Activated naive CD4-positive, alpha-beta T cell treated with anti-CD3 and anti-CD28 coated beads, Interleukin-2, amount 50 U/mL, for 24 hours (primary cell): ENCODE measurements around the gene DDAH2.

Experiments used
- H3K27ac Mint-ChIP-seq: one replicate; pipeline ENCODE4 v1.8.0; 2021; ENCODE audit warnings: mild to moderate bottlenecking, mixed read lengths
- H3K27me3 Mint-ChIP-seq: one replicate; pipeline ENCODE4 v1.8.0; 2021; ENCODE audit warnings: mixed read lengths
- H3K36me3 Mint-ChIP-seq: one replicate; pipeline ENCODE4 v1.8.0; 2021; ENCODE audit warnings: mixed read lengths
- H3K4me1 Mint-ChIP-seq: one replicate; pipeline ENCODE4 v1.8.0; 2021; ENCODE audit warnings: mixed read lengths
- H3K4me3 Mint-ChIP-seq: one replicate; pipeline ENCODE4 v1.8.0; 2021; ENCODE audit warnings: mild to moderate bottlenecking, mixed read lengths
- H3K9me3 Mint-ChIP-seq: one replicate; pipeline ENCODE4 v1.8.0; 2021; ENCODE audit warnings: mixed read lengths

Gene DDAH2

GRCh38 chr6:31697555-31697954, 31.5 kb downstream of the DDAH2 start:
- Mint-ChIP-seq H3K4me3 (no peak overlapping the region), H3K27ac (peak overlapping the region; percentile 13), H3K4me1 (peaks cover 32% of the 10 kb centered on the region), H3K9me3 (no peaks in the 10 kb centered on the region), H3K27me3 (no peaks in the 10 kb centered on the region), H3K36me3 (peaks cover 2% of the 10 kb centered on the region)

GRCh38 chr6:31693535-31693934, 35.6 kb downstream of the DDAH2 start:
- Mint-ChIP-seq H3K4me3 (no peak overlapping the region), H3K9me3 (no peaks in the 10 kb centered on the region), H3K27me3 (no peaks in the 10 kb centered on the region), H3K27ac (no peak overlapping the region), H3K36me3 (peaks cover 4% of the 10 kb centered on the region), H3K4me1 (peaks cover 12% of the 10 kb centered on the region)

GRCh38 chr6:31692886-31693285, 36.2 kb downstream of the DDAH2 start:
- no peak overlapping the region for H3K4me3 Mint-ChIP-seq
- no peaks in the 10 kb centered on the region for H3K27me3 Mint-ChIP-seq
- peaks cover 8% of the 10 kb centered on the region for H3K4me1 Mint-ChIP-seq
- no peak overlapping the region for H3K27ac Mint-ChIP-seq
- peaks cover 3% of the 10 kb centered on the region for H3K36me3 Mint-ChIP-seq
- no peaks in the 10 kb centered on the region for H3K9me3 Mint-ChIP-seq

GRCh38 chr6:31692353-31692752, 36.7 kb downstream of the DDAH2 start:
- H3K4me1 Mint-ChIP-seq = peaks cover 3% of the 10 kb centered on the region
- H3K36me3 Mint-ChIP-seq = peaks cover 4% of the 10 kb centered on the region
- H3K27ac Mint-ChIP-seq = no peak overlapping the region

GRCh38 chr6:31691564-31692108, 37.5 kb downstream of the DDAH2 start:
- no peaks in the 10 kb centered on the region for H3K9me3 Mint-ChIP-seq
- H3K36me3 Mint-ChIP-seq = peaks cover 4% of the 10 kb centered on the region

More at GRCh38 chr6:31692353-31692752, 36.7 kb downstream of the DDAH2 start:
- H3K9me3 Mint-ChIP-seq = no peaks in the 10 kb centered on the region
- H3K27me3 Mint-ChIP-seq = no peaks in the 10 kb centered on the region
- H3K4me3 Mint-ChIP-seq = no peak overlapping the region

GRCh38 chr6:31691078-31691463, 38.0 kb downstream of the DDAH2 start:
- H3K36me3 Mint-ChIP-seq = peaks cover 4% of the 10 kb centered on the region

More at GRCh38 chr6:31691564-31692108, 37.5 kb downstream of the DDAH2 start:
- no peaks in the 10 kb centered on the region for H3K27me3 Mint-ChIP-seq
- H3K4me3 Mint-ChIP-seq = no peak overlapping the region
- no peaks in the 10 kb centered on the region for H3K4me1 Mint-ChIP-seq
- no peak overlapping the region for H3K27ac Mint-ChIP-seq

GRCh38 chr6:31690231-31691077, 38.6 kb downstream of the DDAH2 start:
- Mint-ChIP-seq H3K9me3 (no peaks in the 10 kb centered on the region), H3K27me3 (no peaks in the 10 kb centered on the region), H3K36me3 (peaks cover 4% of the 10 kb centered on the region), H3K4me3 (no peak overlapping the region), H3K4me1 (no peaks in the 10 kb centered on the region), H3K27ac (peak overlapping the region; percentile 18)

More at GRCh38 chr6:31691078-31691463, 38.0 kb downstream of the DDAH2 start:
- no peak overlapping the region for H3K4me3 Mint-ChIP-seq
- no peaks in the 10 kb centered on the region for H3K9me3 Mint-ChIP-seq
- H3K27ac Mint-ChIP-seq = no peak overlapping the region
- H3K27me3 Mint-ChIP-seq = no peaks in the 10 kb centered on the region
- H3K4me1 Mint-ChIP-seq = no peaks in the 10 kb centered on the region

- H3K4me3 Mint-ChIP-seq = no peak overlapping the region
- no peaks in the 10 kb centered on the region for H3K4me1 Mint-ChIP-seq
- no peaks in the 10 kb centered on the region for H3K27me3 Mint-ChIP-seq
- H3K9me3 Mint-ChIP-seq = no peaks in the 10 kb centered on the region
- peaks cover 4% of the 10 kb centered on the region for H3K36me3 Mint-ChIP-seq
- H3K27ac Mint-ChIP-seq = no peak overlapping the region
Observed at GRCh38 chr6:31689249-31690110, 39.6 kb downstream of the DDAH2 start.

- H3K27ac Mint-ChIP-seq = no peak overlapping the region
- H3K27me3 Mint-ChIP-seq = no peaks in the 10 kb centered on the region
- no peak overlapping the region for H3K4me3 Mint-ChIP-seq
- no peaks in the 10 kb centered on the region for H3K9me3 Mint-ChIP-seq
- no peaks in the 10 kb centered on the region for H3K4me1 Mint-ChIP-seq
- H3K36me3 Mint-ChIP-seq = peaks cover 4% of the 10 kb centered on the region
Observed at GRCh38 chr6:31687860-31688693, 41.0 kb downstream of the DDAH2 start.

- Mint-ChIP-seq H3K9me3 (no peaks in the 10 kb centered on the region), H3K4me1 (no peaks in the 10 kb centered on the region), H3K27ac (no peak overlapping the region), H3K36me3 (peaks cover 3% of the 10 kb centered on the region), H3K4me3 (no peak overlapping the region), H3K27me3 (no peaks in the 10 kb centered on the region)
Observed at GRCh38 chr6:31687321-31687720, 41.8 kb downstream of the DDAH2 start.

GRCh38 chr6:31686483-31686882, 42.6 kb downstream of the DDAH2 start:
- Mint-ChIP-seq H3K4me1 (peaks cover 5% of the 10 kb centered on the region), H3K27ac (no peak overlapping the region), H3K36me3 (peaks cover 3% of the 10 kb centered on the region)

GRCh38 chr6:31683591-31683990, 45.5 kb downstream of the DDAH2 start:
- Mint-ChIP-seq H3K27ac (no peak overlapping the region), H3K27me3 (no peaks in the 10 kb centered on the region), H3K36me3 (peaks cover 2% of the 10 kb centered on the region), H3K9me3 (no peaks in the 10 kb centered on the region), H3K4me1 (peaks cover 20% of the 10 kb centered on the region), H3K4me3 (no peak overlapping the region)

More at GRCh38 chr6:31686483-31686882, 42.6 kb downstream of the DDAH2 start:
- H3K27me3 Mint-ChIP-seq = no peaks in the 10 kb centered on the region
- H3K9me3 Mint-ChIP-seq = no peaks in the 10 kb centered on the region
- no peak overlapping the region for H3K4me3 Mint-ChIP-seq

- Mint-ChIP-seq H3K9me3 (no peaks in the 10 kb centered on the region), H3K4me3 (peak overlapping the region; percentile 89), H3K36me3 (no peaks in the 10 kb centered on the region), H3K27me3 (no peaks in the 10 kb centered on the region), H3K4me1 (peaks cover 24% of the 10 kb centered on the region), H3K27ac (no peak overlapping the region)
Observed at GRCh38 chr6:31681135-31681671, 47.9 kb downstream of the DDAH2 start.

GRCh38 chr6:31680226-31681134, 48.6 kb downstream of the DDAH2 start, which contains the start of gene LY6G5C:
Gene LY6G5C, minus strand, starts transcription at chr6:31681067. Its CDS starts 694 bp downstream, at chr6:31680373.
- Mint-ChIP-seq H3K4me1 (peaks cover 24% of the 10 kb centered on the region), H3K9me3 (no peaks in the 10 kb centered on the region), H3K27me3 (no peaks in the 10 kb centered on the region), H3K4me3 (peak within 1 kb of the TSS; percentile 89), H3K27ac (peak within 1 kb of the TSS; percentile 71), H3K36me3 (no peaks in the 10 kb centered on the region)
